Left ventricle myocardium superior (tissue), 1 donor: Measurements from ENCODE around the gene SNAI3. TPM values are rescaled to one million over a fixed set of nuclear protein-coding genes. Genes with fewer than 3 reads are reported as not detected.

Experiments
- ATAC-seq: fragments of 200-7000 bp; cut with Tn5 transposase; one replicate; pipeline ENCODE4 v1.9.1; 2020; ENCODE audit warnings: mild to moderate bottlenecking, moderate library complexity
- DNase-seq: peaks from one replicate; pipeline ENCODE4 v3.0.0-alpha.2; 2020
- intact Hi-C: fragments of 100-400 bp; cut with micrococcal nuclease; formaldehyde crosslinking; loops from one replicate; pipeline ENCODE4 v1.11.0; 2022
- total RNA-seq: library from RNA; stranded (reverse); fragmentation: NEBNext Ultra II Directional; extraction: Animal tissue kit (Norgen Biotek cat#: 25700); gene quantifications from one replicate; pipeline ENCODE4 v1.2.1, GENCODE V29; 2021
- donor health status: DM: no; HTN: yes; CAD: no; lungs with severe emphysema.

SNAI3 gene
- total RNA-seq, 1 donor from 2014 or later: 3.8 TPM

- intact Hi-C loops: no loop called here
- DNase-seq (no peak), ATAC-seq (no peak)
These were observed 30.5 kb downstream of the SNAI3 start for GRCh38 chr16:88655733-88656281.

- ATAC-seq: no peak
- intact Hi-C loops: no loop called here
- no peak for DNase-seq
These were observed 31.1 kb downstream of the SNAI3 start for GRCh38 chr16:88655053-88655732.

- ATAC-seq: no peak
- intact Hi-C loops: no loop called here
- no peak for DNase-seq
These were observed 31.8 kb downstream of the SNAI3 start for GRCh38 chr16:88654363-88655052.

GRCh38 chr16:88653596-88654362, 32.5 kb downstream of the SNAI3 start:
- no peak for DNase-seq
- intact Hi-C loops: no loop called here
- ATAC-seq: no peak

- intact Hi-C loops: no loop called here
- DNase-seq: no peak
These were observed 33.2 kb downstream of the SNAI3 start for GRCh38 chr16:88653101-88653500.

GRCh38 chr16:88652762-88653063, 33.6 kb downstream of the SNAI3 start:
- DNase-seq (no peak), ATAC-seq (no peak)
- intact Hi-C loops: no loop called here

More at GRCh38 chr16:88653101-88653500, 33.2 kb downstream of the SNAI3 start:
- ATAC-seq: no peak

- no peak for ATAC-seq
- intact Hi-C loops: no loop called here
These were observed 34.1 kb downstream of the SNAI3 start for GRCh38 chr16:88651989-88652761.

GRCh38 chr16:88651276-88651988, 34.9 kb downstream of the SNAI3 start:
- ATAC-seq (peak; percentile 34), DNase-seq (peak; percentile 67)
- intact Hi-C loops: no loop called here

More at GRCh38 chr16:88651989-88652761, 34.1 kb downstream of the SNAI3 start:
- no peak for DNase-seq

GRCh38 chr16:88650749-88651275, 35.5 kb downstream of the SNAI3 start, which contains the start of gene CYBA:
Gene CYBA, minus strand, starts transcription at chr16:88651053. Its CDS starts 40 bp downstream, at chr16:88651013.
- intact Hi-C loops: no loop called here
- DNase-seq (peak; percentile 88), ATAC-seq (peak; percentile 91)

GRCh38 chr16:88649924-88650748, 36.2 kb downstream of the SNAI3 start:
- no peak for DNase-seq
- intact Hi-C loops: no loop called here

GRCh38 chr16:88649195-88649923, 36.9 kb downstream of the SNAI3 start:
- no peak for ATAC-seq
- intact Hi-C loops: no loop called here
- no peak for DNase-seq

More at GRCh38 chr16:88649924-88650748, 36.2 kb downstream of the SNAI3 start:
- peak; percentile 48 for ATAC-seq

- DNase-seq (no peak), ATAC-seq (no peak)
- intact Hi-C loops: no loop called here
These were observed 38.9 kb downstream of the SNAI3 start for GRCh38 chr16:88647178-88648070.

GRCh38 chr16:88646345-88647034, 39.8 kb downstream of the SNAI3 start:
- ATAC-seq (no peak), DNase-seq (no peak)
- intact Hi-C loops: no loop called here

- DNase-seq (no peak), ATAC-seq (no peak)
These were observed 40.4 kb downstream of the SNAI3 start for GRCh38 chr16:88645941-88646340.

GRCh38 chr16:88645455-88645854, 40.9 kb downstream of the SNAI3 start:
- intact Hi-C loops: no loop called here
- ATAC-seq (no peak), DNase-seq (no peak)

More at GRCh38 chr16:88645941-88646340, 40.4 kb downstream of the SNAI3 start:
- intact Hi-C loops: no loop called here
